IPS-18c (cell line): ENCODE data around the gene FAM20C.

Experiments
- H3K4me3 ChIP-seq: 2 replicates; pipeline ENCODE4 v1.7.0; 2013; ENCODE audit warnings: low read depth, mild to moderate bottlenecking, low read length, moderate library complexity; ENCODE audit not compliant: insufficient read depth
- H3K9me3 ChIP-seq: one replicate; pipeline ENCODE4 v1.6.1; 2013; ENCODE audit warnings: mild to moderate bottlenecking, low read length, moderate library complexity; ENCODE audit not compliant: control insufficient read depth, insufficient read depth

The FAM20C gene

GRCh38 chr7:183496-184292, 8.7 kb upstream of the FAM20C start:
- Histone ChIP-seq H3K9me3 (no peaks in the 10 kb centered on the region), H3K4me3 (no peak overlapping the region)

- Histone ChIP-seq H3K4me3 (no peak overlapping the region), H3K9me3 (no peaks in the 10 kb centered on the region)
These were observed 7.8 kb upstream of the FAM20C start for GRCh38 chr7:184294-185264.

GRCh38 chr7:186516-187113, 5.8 kb upstream of the FAM20C start:
- Histone ChIP-seq H3K9me3 (no peaks in the 10 kb centered on the region), H3K4me3 (no peak overlapping the region)

- H3K4me3 ChIP-seq: no peak overlapping the region
- H3K9me3 ChIP-seq: no peaks in the 10 kb centered on the region
These were observed 5.0 kb upstream of the FAM20C start for GRCh38 chr7:187227-187927.

- no peak overlapping the region for H3K4me3 ChIP-seq
- no peaks in the 10 kb centered on the region for H3K9me3 ChIP-seq
These were observed 4.2 kb upstream of the FAM20C start for GRCh38 chr7:188174-188573.

GRCh38 chr7:188727-189500, 3.5 kb upstream of the FAM20C start:
- H3K9me3 ChIP-seq: no peaks in the 10 kb centered on the region
- H3K4me3 ChIP-seq: no peak overlapping the region

GRCh38 chr7:189719-190118, 2.7 kb upstream of the FAM20C start:
- Histone ChIP-seq H3K4me3 (no peak overlapping the region), H3K9me3 (no peaks in the 10 kb centered on the region)

- Histone ChIP-seq H3K9me3 (no peaks in the 10 kb centered on the region), H3K4me3 (no peak overlapping the region)
These were observed 2.2 kb upstream of the FAM20C start for GRCh38 chr7:190196-190595.

GRCh38 chr7:191105-191980, 1.0 kb upstream of the FAM20C start:
- Histone ChIP-seq H3K4me3 (peak overlapping the region; percentile 71; the same call in 1 of the 2 replicates), H3K9me3 (peaks cover 2% of the 10 kb centered on the region)

- peaks cover 2% of the 10 kb centered on the region for H3K9me3 ChIP-seq
- H3K4me3 ChIP-seq: peak overlapping the region; percentile 78
These were observed 520 bp downstream of the FAM20C start for GRCh38 chr7:192701-193480.

GRCh38 chr7:193481-194251, 1.3 kb downstream of the FAM20C start:
- H3K4me3 ChIP-seq: peak overlapping the region; percentile 78
- peaks cover 2% of the 10 kb centered on the region for H3K9me3 ChIP-seq

- H3K4me3 ChIP-seq: peak overlapping the region; percentile 78
These were observed 2.1 kb downstream of the FAM20C start for GRCh38 chr7:194252-195009.

GRCh38 chr7:195010-195829, 2.8 kb downstream of the FAM20C start:
- Histone ChIP-seq H3K4me3 (peak overlapping the region; percentile 36), H3K9me3 (peaks cover 2% of the 10 kb centered on the region)

More at GRCh38 chr7:194252-195009, 2.1 kb downstream of the FAM20C start:
- peaks cover 2% of the 10 kb centered on the region for H3K9me3 ChIP-seq
